NT2/D1 (cell line): ENCODE results near the gene BCAS3.

Source experiments
- SUZ12 ChIP-seq: IDR thresholded peaks from 2 replicates; pipeline ENCODE4 v1.6.1; 2011; ENCODE audit not compliant: insufficient read length, insufficient read depth; ENCODE audit errors: extremely low read depth
- YY1 ChIP-seq: IDR thresholded peaks from 2 replicates; pipeline ENCODE4 v1.6.1; 2011; ENCODE audit not compliant: insufficient read length, insufficient read depth
- ZNF274 ChIP-seq: IDR thresholded peaks from 2 replicates; pipeline ENCODE4 v1.6.1; 2011; ENCODE audit warnings: mild to moderate bottlenecking, low read depth, low read length

GRCh38 chr17:61203671-61204131 lies 526.0 kb downstream of the BCAS3 start:
- TF ChIP-seq YY1, result no peak
- no peak for TF ChIP-seq ZNF274
- TF ChIP-seq SUZ12, result no peak
